Motor neuron (in vitro differentiated cells): ENCODE data around the gene MTMR4. TPM values are rescaled to one million over a fixed set of nuclear protein-coding genes. Genes with fewer than 3 reads are reported as not detected.
"Not testable (repeated sequence)": the region's sequence is repeated elsewhere in the genome, so short reads cannot be mapped to it uniquely, and the experiment has no call there.

Experiments used
- ATAC-seq, 8 experiments: fragments of 200-7000 bp; cut with Tn5 transposase; replicated peaks in 6 of 8; 2 replicates each; pipeline ENCODE4 v1.8.0; 2021; ENCODE audit warnings: mild to moderate bottlenecking in 8 of 8, moderate library complexity in 8 of 8
- H3K27ac ChIP-seq, 2 donors: fragments of 250-450 bp; sonication (Bioruptor Pico); 2 replicates each; pipeline ENCODE4 v1.9.0; 2021; ENCODE audit warnings: antibody characterized with exemption in 2 of 2, mild to moderate bottlenecking in 2 of 2, moderate library complexity in 1 of 2
- H3K4me1 ChIP-seq, 2 donors: fragments of 250-450 bp; sonication (Bioruptor Pico); replicated peaks in 1 of 2; 2 replicates each; pipeline ENCODE4 v1.6.1; 2021; ENCODE audit warnings: antibody characterized with exemption in 2 of 2, mild to moderate bottlenecking in 2 of 2, moderate library complexity in 1 of 2
- H3K4me3 ChIP-seq, 5 donors: fragments of 250-450 bp; sonication (Bioruptor Pico); 2 replicates each; pipeline ENCODE4 v1.9.0; 2021; ENCODE audit warnings: antibody characterized with exemption in 5 of 5, mild to moderate bottlenecking in 5 of 5, moderate library complexity in 4 of 5
- WGBS, 10 experiments: fragments of 450-650 bp; shearing (Covaris generic); methylation state at CpG; one replicate each; pipeline ENCODE4 v1.0.0; 2022; 5-methylcytosine and 5-hydroxymethylcytosine counted together
- in situ Hi-C, 9 experiments: fragments of 400-800 bp; cut with MboI; loops; one replicate each; pipeline ENCODE4 v1.15.0; 2021; ENCODE audit warnings: low sequenced_read_pairs in 9 of 9, low pct_unique_long_range_greater_than_20kb in 2 of 9; ENCODE audit not compliant: unreplicated experiment in 9 of 9
- total RNA-seq, 8 experiments: library from RNA; unstranded; fragments of 300-600 nt; gene quantifications; 2 replicates each; pipeline versions ENCODE4 v1.2.3 to v1.2.4, GENCODE V29; 2022

Gene MTMR4
- total RNA-seq, 8 experiments from 2014 or later = 29.7 to 69.7 (median 50.5) TPM

- no peak overlapping the region for H3K27ac ChIP-seq
- 89 to 100% (median 100%) methylated on average over 1 to 6 of the region's 7 CpGs; no CpG with 5 or more reads in 4 of the 10 experiments for WGBS, 10 experiments
These were observed 7.9 kb downstream of the MTMR4 start for GRCh38 chr17:58506354-58507080.

GRCh38 chr17:58504826-58505351 is 9.5 kb downstream of the MTMR4 start:
- Histone ChIP-seq H3K4me3 (no peak overlapping the region), H3K27ac (no peak overlapping the region), H3K4me1 (no peaks in the 10 kb centered on the region)
- WGBS, 10 experiments = 75 to 98% (median 88%) methylated on average over 1 to 9 of the region's 11 CpGs; no CpG with 5 or more reads in 3 of the 10 experiments
- no peak for ATAC-seq
- in situ Hi-C loops = loop anchor here in 2 of 9 experiments (25.0 kb wide), 1 partner anchor 507 kb away; no protein-coding TSS in a partner anchor

More at GRCh38 chr17:58506354-58507080, 7.9 kb downstream of the MTMR4 start:
- Histone ChIP-seq H3K4me1 (no peaks in the 10 kb centered on the region), H3K4me3 (no peak overlapping the region)
- ATAC-seq = no peak
- in situ Hi-C loops = loop anchor here in 2 of 9 experiments (25.0 kb wide), 1 partner anchor 506 kb away; no protein-coding TSS in a partner anchor

- 80 to 100% (median 100%) methylated on average over 1 to 5 of the region's 8 CpGs; no CpG with 5 or more reads in 3 of the 10 experiments for WGBS, 10 experiments
- no peaks in the 10 kb centered on the region for H3K4me1 ChIP-seq
- H3K4me3 ChIP-seq = no peak overlapping the region
- ATAC-seq = no peak
- H3K27ac ChIP-seq = no peak overlapping the region
- in situ Hi-C loops = loop anchor here in 2 of 9 experiments (25.0 kb wide), 1 partner anchor 508 kb away; no protein-coding TSS in a partner anchor
These were observed 10.6 kb downstream of the MTMR4 start for GRCh38 chr17:58503866-58504265.

GRCh38 chr17:58503134-58503533 is 11.3 kb downstream of the MTMR4 start:
- H3K27ac ChIP-seq, ATAC-seq, H3K4me1 ChIP-seq, H3K4me3 ChIP-seq: not testable (repeated sequence)
- in situ Hi-C loops = loop anchor here in 2 of 9 experiments (25.0 kb wide), 1 partner anchor 509 kb away; no protein-coding TSS in a partner anchor
- WGBS, 10 experiments = 80 to 100% (median 100%) methylated on average over 1 to 3 of the region's 6 CpGs; no CpG with 5 or more reads in 4 of the 10 experiments

GRCh38 chr17:58501451-58501850 is 13.0 kb downstream of the MTMR4 start:
- in situ Hi-C loops = loop anchor here in 2 of 9 experiments (25.0 kb wide), 1 partner anchor 511 kb away; no protein-coding TSS in a partner anchor
- peak in 1 of 8 experiments; percentile 36 for ATAC-seq
- H3K4me3 ChIP-seq = no peak overlapping the region
- H3K4me1 ChIP-seq = no peaks in the 10 kb centered on the region
- no peak overlapping the region for H3K27ac ChIP-seq
- WGBS, 10 experiments = 57 to 96% (median 92%) methylated on average over 5 to 6 of the region's 7 CpGs; no CpG with 5 or more reads in 5 of the 10 experiments

GRCh38 chr17:58498177-58498828 is 16.1 kb downstream of the MTMR4 start:
- in situ Hi-C loops = no loop called here
- WGBS, 10 experiments = 86 to 100% (median 100%) methylated on average over 1 to 4 of the region's 6 CpGs; no CpG with 5 or more reads in 3 of the 10 experiments
- Histone ChIP-seq H3K27ac (no peak overlapping the region), H3K4me1 (no peaks in the 10 kb centered on the region), H3K4me3 (no peak overlapping the region)
- no peak for ATAC-seq

GRCh38 chr17:58493506-58493905 is 20.9 kb downstream of the MTMR4 start:
- no peak overlapping the region for H3K27ac ChIP-seq
- in situ Hi-C loops = no loop called here
- no peak overlapping the region for H3K4me3 ChIP-seq
- H3K4me1 ChIP-seq = no peaks in the 10 kb centered on the region
- WGBS, 10 experiments = 80 to 100% (median 93%) methylated on average over 1 to 3 of the region's 4 CpGs; no CpG with 5 or more reads in 5 of the 10 experiments
- ATAC-seq = no peak

GRCh38 chr17:58492238-58493121 is 22.0 kb downstream of the MTMR4 start:
- H3K27ac ChIP-seq = no peak overlapping the region
- no peak for ATAC-seq
- 89 to 100% (median 97%) methylated on average over 1 to 10 of the region's 11 CpGs for WGBS, 10 experiments
- no peak overlapping the region for H3K4me3 ChIP-seq
- no peaks in the 10 kb centered on the region for H3K4me1 ChIP-seq
- in situ Hi-C loops = no loop called here

- WGBS, 10 experiments = 74 to 100% (median 100%) methylated on average over 2 to 6 of the region's 6 CpGs; no CpG with 5 or more reads in 2 of the 10 experiments
- in situ Hi-C loops = no loop called here
- H3K27ac ChIP-seq = no peak overlapping the region
- no peaks in the 10 kb centered on the region for H3K4me1 ChIP-seq
- ATAC-seq = no peak
- H3K4me3 ChIP-seq = no peak overlapping the region
These were observed 22.9 kb downstream of the MTMR4 start for GRCh38 chr17:58491510-58492045.

- in situ Hi-C loops = no loop called here
- WGBS, 10 experiments = 77 to 100% (median 100%) methylated on average over 1 to 3 of the region's 26 CpGs; no CpG with 5 or more reads in 5 of the 10 experiments
- H3K27ac ChIP-seq = no peak overlapping the region
- H3K4me1 ChIP-seq = no peaks in the 10 kb centered on the region
- ATAC-seq = no peak
- no peak overlapping the region for H3K4me3 ChIP-seq
These were observed 26.0 kb downstream of the MTMR4 start for GRCh38 chr17:58488428-58488890.

- WGBS, 10 experiments = 67 to 100% (median 82%) methylated on average over 2 to 28 of the region's 98 CpGs; no CpG with 5 or more reads in 6 of the 10 experiments
- Histone ChIP-seq H3K4me1 (no peaks in the 10 kb centered on the region), H3K27ac (no peak within 1 kb of the TSS), H3K4me3 (no peak within 1 kb of the TSS)
- no peak for ATAC-seq
- in situ Hi-C loops = no loop called here
These were observed 26.6 kb downstream of the MTMR4 start, which contains the start of gene HSF5 for GRCh38 chr17:58487589-58488427. Gene HSF5, minus strand, starts transcription at chr17:58488408. Its CDS starts 134 bp downstream, at chr17:58488274.
